ENCODE data around the gene C15orf40.
A peak's percentile ranks its signal among the peaks of the same experiment; 100 is the strongest.

C15orf40 gene

GRCh38 chr15:83011271-83012075 is at the start of gene C15orf40:
TSS of gene C15orf40 (minus strand) at chr15:83011639. CDS start at chr15:83011607, 32 bp downstream.
- peak; percentile 98 for TF ChIP-seq CTCF (IDR thresholded peaks at IDR 0.05; ENCODE audit: control insufficient read depth, extremely low read depth, insufficient read depth)
- peak within 1 kb of the TSS; percentile 97 for H3K4me3 ChIP-seq (ENCODE audit: low read depth, low read length)
- DNase-seq (ENCODE audit: low read depth) = peak; percentile 72

- no peak for TF ChIP-seq CTCF (IDR thresholded peaks at IDR 0.05; ENCODE audit: control insufficient read depth, extremely low read depth, insufficient read depth)
- DNase-seq (ENCODE audit: low read depth) = no peak
- no peak overlapping the region for H3K4me3 ChIP-seq (ENCODE audit: low read depth, low read length)
Observed at GRCh38 chr15:83057696-83058376, 46.4 kb upstream of the C15orf40 start.

- no peak for TF ChIP-seq CTCF (IDR thresholded peaks at IDR 0.05; ENCODE audit: control insufficient read depth, extremely low read depth, insufficient read depth)
- no peak overlapping the region for H3K4me3 ChIP-seq (ENCODE audit: low read depth, low read length)
- no peak for DNase-seq (ENCODE audit: low read depth)
Observed at GRCh38 chr15:83057002-83057401, 45.6 kb upstream of the C15orf40 start.

- no peak for TF ChIP-seq CTCF (IDR thresholded peaks at IDR 0.05; ENCODE audit: control insufficient read depth, extremely low read depth, insufficient read depth)
- DNase-seq (ENCODE audit: low read depth) = peak; percentile 93
- no peak overlapping the region for H3K4me3 ChIP-seq (ENCODE audit: low read depth, low read length)
Observed at GRCh38 chr15:83053151-83053550, 41.7 kb upstream of the C15orf40 start.

- DNase-seq (ENCODE audit: low read depth) = no peak
- TF ChIP-seq CTCF (IDR thresholded peaks at IDR 0.05; ENCODE audit: control insufficient read depth, extremely low read depth, insufficient read depth) = no peak
Observed at GRCh38 chr15:83046558-83047127, 35.2 kb upstream of the C15orf40 start.

GRCh38 chr15:83044156-83044555 is 32.7 kb upstream of the C15orf40 start:
- DNase-seq (ENCODE audit: low read depth) = no peak
- H3K4me3 ChIP-seq (ENCODE audit: low read depth, low read length) = no peak overlapping the region
- no peak for TF ChIP-seq CTCF (IDR thresholded peaks at IDR 0.05; ENCODE audit: control insufficient read depth, extremely low read depth, insufficient read depth)

More at GRCh38 chr15:83046558-83047127, 35.2 kb upstream of the C15orf40 start:
- H3K4me3 ChIP-seq (ENCODE audit: low read depth, low read length) = no peak overlapping the region

Measured in LNCaP clone FGC (cell line).